Measurements from ENCODE around the gene CARNS1. TPM values are rescaled to one million over a fixed set of nuclear protein-coding genes. Genes with fewer than 3 reads are reported as not detected.

CARNS1 gene
- total RNA-seq, 1 experiment from 2014 or later, result 1.1 TPM

DNA sequence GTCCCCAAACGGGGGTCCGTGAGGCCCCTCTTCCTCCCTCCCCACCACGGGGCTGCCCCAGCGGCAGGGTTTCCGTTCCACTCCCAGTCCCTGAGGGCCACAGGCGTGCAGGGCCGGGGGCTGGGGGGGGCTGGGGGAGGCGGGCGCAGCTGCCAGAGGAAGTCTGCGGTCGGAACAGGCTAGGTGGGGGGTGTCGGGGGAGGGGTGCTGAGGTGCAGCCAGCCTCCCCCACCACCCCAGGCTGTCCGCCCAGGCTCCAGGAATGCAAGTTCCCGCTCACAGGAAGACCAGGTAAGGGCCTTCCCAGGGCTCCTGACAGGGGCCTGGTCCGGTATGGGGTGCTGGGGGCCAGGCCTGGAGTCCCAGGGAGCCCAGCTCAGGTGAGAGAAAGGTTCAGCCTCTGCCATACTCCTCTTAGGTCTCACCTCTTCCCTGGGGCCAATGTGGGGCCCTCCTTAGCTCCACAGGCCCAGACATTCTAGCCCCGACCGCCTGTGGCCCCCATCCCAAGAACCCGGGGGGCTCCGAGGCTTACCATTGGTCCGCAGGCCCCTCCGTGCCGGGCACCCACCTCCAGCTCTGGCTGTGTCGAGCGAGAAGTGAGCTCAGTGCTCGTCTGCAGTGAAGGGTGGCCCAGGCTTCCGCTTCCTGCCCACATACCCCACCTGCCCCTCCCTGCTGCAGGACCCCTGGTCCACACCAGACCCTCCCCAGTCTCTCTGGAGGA, 21.8 kb downstream of the CARNS1 start, which contains the start of gene PTPRCAP:
TSS of gene PTPRCAP (minus strand) at position 601 of the 727 bp plus-strand sequence. CDS start at position 538, 63 bp downstream.
- Histone ChIP-seq H3K18ac (ENCODE audit: insufficient read length, low read depth, low read length) (peak within 1 kb of the TSS; percentile 15), H3K23ac (ENCODE audit: insufficient read length, low read depth, low read length) (no peak within 1 kb of the TSS), H3K9ac (ENCODE audit: extremely low read depth, insufficient read length, low read length) (no peak within 1 kb of the TSS), H3K27ac (ENCODE audit: insufficient read length, low read depth, low read length) (peak within 1 kb of the TSS; percentile 6), H2AK5ac (ENCODE audit: insufficient read length, low read length) (no peak within 1 kb of the TSS), H2BK5ac (ENCODE audit: insufficient read length, low read length) (no peak within 1 kb of the TSS), H3K4ac (ENCODE audit: low read depth, low read length) (no peak within 1 kb of the TSS), H3K4me1 (ENCODE audit: insufficient read depth, low read length) (no peaks in the 10 kb centered on the region; the same call in 1 of the 2 replicates), H3K14ac (ENCODE audit: insufficient read depth, low read length) (peak within 1 kb of the TSS; percentile 20; the same call in 1 of the 2 replicates), H4K20me1 (ENCODE audit: control insufficient read depth, insufficient read depth, insufficient read length) (no peaks in the 10 kb centered on the region), H3K9me3 (ENCODE audit: control insufficient read depth, low read depth, low read length) (no peaks in the 10 kb centered on the region), H3K27me3 (ENCODE audit: insufficient read depth, low read length) (no peaks in the 10 kb centered on the region), H4K8ac (replicated peaks; ENCODE audit: insufficient read length, low read depth, low read length) (no peak within 1 kb of the TSS), H3K4me2 (ENCODE audit: insufficient read depth, insufficient read length, low read length) (no peak within 1 kb of the TSS), H2AFZ (ENCODE audit: low read length) (no peak within 1 kb of the TSS), H3K56ac (ENCODE audit: insufficient read length, low read depth, low read length) (no peak within 1 kb of the TSS), H2BK12ac (ENCODE audit: insufficient read length, low read depth, low read length) (no peak within 1 kb of the TSS), H3T11ph (ENCODE audit: low read length) (no peak within 1 kb of the TSS), H2BK20ac (ENCODE audit: low read depth, low read length, poor library complexity, severe bottlenecking) (no peak within 1 kb of the TSS), H4K91ac (ENCODE audit: insufficient read length, low read depth, low read length) (no peak within 1 kb of the TSS), H3K79me2 (ENCODE audit: insufficient read depth, low read length) (no peaks in the 10 kb centered on the region), H4K5ac (ENCODE audit: insufficient read length, low read depth, low read length) (no peak within 1 kb of the TSS), H3K79me1 (ENCODE audit: insufficient read depth, low read depth, low read length, poor library complexity, severe bottlenecking) (no peaks in the 10 kb centered on the region), H3K23me2 (ENCODE audit: insufficient read length, low read depth, low read length, poor library complexity, severe bottlenecking) (no peaks in the 10 kb centered on the region), H2BK120ac (ENCODE audit: low read depth, low read length, poor library complexity, severe bottlenecking) (no peak within 1 kb of the TSS), H2BK15ac (ENCODE audit: low read depth, low read length) (no peak within 1 kb of the TSS)
- peak within 1 kb of the TSS; percentile 35 to 78 (median 69); a peak in 5 of 7 replicates for H3K27ac Mint-ChIP-seq
- TF ChIP-seq, protein P1, sequence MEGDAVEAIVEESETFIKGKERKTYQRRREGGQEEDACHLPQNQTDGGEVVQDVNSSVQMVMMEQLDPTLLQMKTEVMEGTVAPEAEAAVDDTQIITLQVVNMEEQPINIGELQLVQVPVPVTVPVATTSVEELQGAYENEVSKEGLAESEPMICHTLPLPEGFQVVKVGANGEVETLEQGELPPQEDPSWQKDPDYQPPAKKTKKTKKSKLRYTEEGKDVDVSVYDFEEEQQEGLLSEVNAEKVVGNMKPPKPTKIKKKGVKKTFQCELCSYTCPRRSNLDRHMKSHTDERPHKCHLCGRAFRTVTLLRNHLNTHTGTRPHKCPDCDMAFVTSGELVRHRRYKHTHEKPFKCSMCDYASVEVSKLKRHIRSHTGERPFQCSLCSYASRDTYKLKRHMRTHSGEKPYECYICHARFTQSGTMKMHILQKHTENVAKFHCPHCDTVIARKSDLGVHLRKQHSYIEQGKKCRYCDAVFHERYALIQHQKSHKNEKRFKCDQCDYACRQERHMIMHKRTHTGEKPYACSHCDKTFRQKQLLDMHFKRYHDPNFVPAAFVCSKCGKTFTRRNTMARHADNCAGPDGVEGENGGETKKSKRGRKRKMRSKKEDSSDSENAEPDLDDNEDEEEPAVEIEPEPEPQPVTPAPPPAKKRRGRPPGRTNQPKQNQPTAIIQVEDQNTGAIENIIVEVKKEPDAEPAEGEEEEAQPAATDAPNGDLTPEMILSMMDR (conservative IDR thresholded peaks at IDR 0.05), result no peak
- no peaks in the 10 kb centered on the region for H3K9me3 Mint-ChIP-seq
- no peaks in the 10 kb centered on the region; the same call in 1 of the 2 replicates for H3K27me3 Mint-ChIP-seq (ENCODE audit: low read depth)
- peaks cover 11 to 51% (median 48%) of the 10 kb centered on the region in 3 experiments; a peak in 6 of 7 replicates for H3K36me3 Mint-ChIP-seq (ENCODE audit: insufficient read depth in 1 of 3, low read depth in 3 of 3)
- peak within 1 kb of the TSS in 1 of 2 experiments; percentile 32; a peak in 1 of 5 replicates for H3K4me3 Mint-ChIP-seq
- no peak for DNase-seq
- H3K4me1 Mint-ChIP-seq, result peaks cover 4 to 10% of the 10 kb centered on the region in 2 experiments
- WGBS (ENCODE audit: extremely low coverage, insufficient read length, low lambda C conversion rate), result no CpG with 5 or more reads among the region's 26 CpGs
